Peyer's patch (tissue), 4 donors: ENCODE measurements around the gene TNRC6A. TPM values are rescaled to one million over a fixed set of nuclear protein-coding genes. Genes with fewer than 3 reads are reported as not detected.
"Not testable (repeated sequence)": the region's sequence is repeated elsewhere in the genome, so short reads cannot be mapped to it uniquely, and the experiment has no call there.

ENCODE experiments used
- DNase-seq, 3 donors: peaks; one replicate each; pipeline ENCODE4 v3.0.0-alpha.2; 2017 to 2019
- H3K27ac ChIP-seq, 4 donors: fragments of 200-600 bp; sonication (generic); one replicate each; pipeline ENCODE4 v1.5.1; 2016 to 2019
- H3K27me3 ChIP-seq, 2 donors: fragments of 200-600 bp; sonication (generic); one replicate each; pipeline ENCODE4 v1.5.1; 2019
- H3K36me3 ChIP-seq, 3 donors: fragments of 200-600 bp; sonication (generic); one replicate each; pipeline ENCODE4 v1.5.1; 2016 to 2019
- H3K4me1 ChIP-seq, 4 donors: fragments of 200-600 bp; sonication (generic); one replicate each; pipeline ENCODE4 v1.5.1; 2016 to 2019
- H3K4me3 ChIP-seq, 4 donors: fragments of 200-600 bp; sonication (generic); 1 replicate in 3 of 4; 2 replicates in 1 of 4; pipeline ENCODE4 v1.5.1; 2016 to 2019; ENCODE audit warnings: mild to moderate bottlenecking in 1 of 4
- H3K9me3 ChIP-seq, 4 donors: fragments of 200-600 bp; sonication (generic); one replicate each; pipeline ENCODE4 v1.5.1; 2016 to 2019; ENCODE audit warnings: mild to moderate bottlenecking in 1 of 4
- CTCF ChIP-seq, 6 experiments: fragments of 450-650 bp in 4 of 6; fragments of 200-600 bp in 2 of 6; sonication (generic) in 1 of 6; IDR thresholded peaks; one replicate each; pipeline ENCODE4 v1.5.1; 2017 to 2019; ENCODE audit warnings: antibody characterized with exemption in 6 of 6, mild to moderate bottlenecking in 3 of 6, moderate library complexity in 1 of 6
- POLR2A ChIP-seq, 2 donors: fragments of 450-650 bp; IDR thresholded peaks; one replicate each; pipeline ENCODE4 v1.5.1; 2017; ENCODE audit warnings: antibody characterized with exemption in 2 of 2, mild to moderate bottlenecking in 2 of 2, moderate library complexity in 2 of 2
- total RNA-seq, 4 donors: library from RNA; depleted of rRNA; stranded (reverse); fragments of >200 nt; gene quantifications; one replicate each; pipeline ENCODE4 v1.1.0, GENCODE V29; 2016

Gene TNRC6A
- total RNA-seq, 4 donors from 2014 or later = 47.3 to 316 (median 85.5) TPM

GRCh38 chr16:24745791-24746190, 16.3 kb downstream of the TNRC6A start:
- H3K36me3 ChIP-seq = no peaks in the 10 kb centered on the region
- no peaks in the 10 kb centered on the region for H3K9me3 ChIP-seq
- no peak for DNase-seq
- no peak for TF ChIP-seq CTCF (IDR thresholded peaks at IDR 0.05)
- TF ChIP-seq POLR2A (IDR thresholded peaks at IDR 0.05) = no peak
- H3K4me1 ChIP-seq = peaks cover 0 to 28% (median 0%) of the 10 kb centered on the region in 4 donors
- H3K27me3 ChIP-seq = no peaks in the 10 kb centered on the region
- H3K27ac ChIP-seq = no peak overlapping the region
- no peak overlapping the region for H3K4me3 ChIP-seq

- Histone ChIP-seq H3K27me3 (no peaks in the 10 kb centered on the region), H3K4me1 (peaks cover 0 to 25% (median 0%) of the 10 kb centered on the region in 4 donors)
These were observed 18.0 kb downstream of the TNRC6A start for GRCh38 chr16:24747441-24747840.

GRCh38 chr16:24748242-24748641, 18.8 kb downstream of the TNRC6A start:
- Histone ChIP-seq H3K4me1 (peaks cover 0 to 25% (median 0%) of the 10 kb centered on the region in 4 donors), H3K27ac (no peak overlapping the region), H3K36me3 (no peaks in the 10 kb centered on the region), H3K4me3 (no peak overlapping the region), H3K9me3 (no peaks in the 10 kb centered on the region), H3K27me3 (no peaks in the 10 kb centered on the region)
- TF ChIP-seq POLR2A (IDR thresholded peaks at IDR 0.05) (no peak), CTCF (IDR thresholded peaks at IDR 0.05) (no peak)
- DNase-seq = no peak

More at GRCh38 chr16:24747441-24747840, 18.0 kb downstream of the TNRC6A start:
- Histone ChIP-seq H3K9me3 (no peaks in the 10 kb centered on the region), H3K4me3 (no peak overlapping the region), H3K36me3 (no peaks in the 10 kb centered on the region), H3K27ac (no peak overlapping the region)
- DNase-seq = no peak
- TF ChIP-seq CTCF (IDR thresholded peaks at IDR 0.05) (no peak), POLR2A (IDR thresholded peaks at IDR 0.05) (no peak)

- DNase-seq = no peak
- Histone ChIP-seq H3K27ac (no peak overlapping the region), H3K9me3 (no peaks in the 10 kb centered on the region), H3K4me3 (no peak overlapping the region), H3K36me3 (no peaks in the 10 kb centered on the region), H3K27me3 (no peaks in the 10 kb centered on the region), H3K4me1 (peaks cover 0 to 25% (median 0%) of the 10 kb centered on the region in 4 donors)
- no peak for TF ChIP-seq POLR2A (IDR thresholded peaks at IDR 0.05)
- no peak for TF ChIP-seq CTCF (IDR thresholded peaks at IDR 0.05)
These were observed 19.9 kb downstream of the TNRC6A start for GRCh38 chr16:24749310-24749709.

- H3K4me3 ChIP-seq, H3K27ac ChIP-seq, H3K27me3 ChIP-seq, H3K9me3 ChIP-seq, H3K36me3 ChIP-seq, DNase-seq: not testable (repeated sequence)
- H3K4me1 ChIP-seq = peaks cover 0 to 25% (median 0%) of the 10 kb centered on the region in 4 donors
These were observed 20.4 kb downstream of the TNRC6A start for GRCh38 chr16:24749872-24750271.

- Histone ChIP-seq H3K27me3 (no peaks in the 10 kb centered on the region), H3K9me3 (no peaks in the 10 kb centered on the region), H3K36me3 (no peaks in the 10 kb centered on the region), H3K4me3 (no peak overlapping the region), H3K4me1 (peaks cover 0 to 14% (median 0%) of the 10 kb centered on the region in 4 donors), H3K27ac (no peak overlapping the region)
- TF ChIP-seq CTCF (IDR thresholded peaks at IDR 0.05) (no peak), POLR2A (IDR thresholded peaks at IDR 0.05) (no peak)
- no peak for DNase-seq
These were observed 23.5 kb downstream of the TNRC6A start for GRCh38 chr16:24753000-24753399.
